ENCODE data around the gene NR1I2. TPM values are rescaled to one million over a fixed set of nuclear protein-coding genes. Genes with fewer than 3 reads are reported as not detected.

NR1I2 gene
- under 1 TPM; 0.50 to 0.69 TPM for total RNA-seq
- polyA plus RNA-seq (ENCODE audit: insufficient read length in 2 of 2): under 1 TPM; 0.33 to 0.43 TPM
- long read RNA-seq, donor 1: 0 reads
- long read RNA-seq, donor 2: 0 reads
- long read RNA-seq, donor 3: 0 reads
- long read RNA-seq, donor 4, partial matches to known transcripts: 19 of 24 reads
- long read RNA-seq, donor 4, other reads (novel, unspliced or antisense): 5 of 24 reads

GRCh38 chr3:119781330-119782198 is at the start of gene NR1I2:
TSS of gene NR1I2 (plus strand) at chr3:119782101.
- no peak within 1 kb of the TSS for H3K27ac ChIP-seq (ENCODE audit: low read depth, low read length)
- no peak for DNase-seq (ENCODE audit: low read depth in 4 of 6, low spot score in 6 of 6)
- no peaks in the 10 kb centered on the region for H3K4me1 ChIP-seq (ENCODE audit: control insufficient read depth, insufficient read depth, low read length)
- H3K27me3 ChIP-seq (ENCODE audit: control insufficient read depth, insufficient read depth, low read length): no peaks in the 10 kb centered on the region
- H3K36me3 ChIP-seq (ENCODE audit: control insufficient read depth, insufficient read depth, low read length): no peaks in the 10 kb centered on the region
- WGBS (ENCODE audit: insufficient coverage): 90% methylated on average over 8 of the region's 10 CpGs
- no peak within 1 kb of the TSS for H3K4me3 ChIP-seq (ENCODE audit: low read depth, low read length)
- peaks cover 2% of the 10 kb centered on the region for H3K9me3 ChIP-seq (ENCODE audit: control insufficient read depth, insufficient read depth, low read length)

- H3K27me3 ChIP-seq (ENCODE audit: control insufficient read depth, insufficient read depth, low read length): no peaks in the 10 kb centered on the region
These were observed 48.1 kb upstream of the NR1I2 start for GRCh38 chr3:119733812-119734211.

GRCh38 chr3:119738741-119739140 is 43.2 kb upstream of the NR1I2 start:
- no peaks in the 10 kb centered on the region for H3K9me3 ChIP-seq (ENCODE audit: control insufficient read depth, insufficient read depth, low read length)
- peaks cover 5% of the 10 kb centered on the region for H3K36me3 ChIP-seq (ENCODE audit: control insufficient read depth, insufficient read depth, low read length)
- no peak overlapping the region for H3K27ac ChIP-seq (ENCODE audit: low read depth, low read length)
- H3K27me3 ChIP-seq (ENCODE audit: control insufficient read depth, insufficient read depth, low read length): no peaks in the 10 kb centered on the region
- H3K4me3 ChIP-seq (ENCODE audit: low read depth, low read length): no peak overlapping the region
- no peaks in the 10 kb centered on the region for H3K4me1 ChIP-seq (ENCODE audit: control insufficient read depth, insufficient read depth, low read length)
- DNase-seq (ENCODE audit: low read depth in 4 of 6, low spot score in 6 of 6): no peak

More at GRCh38 chr3:119733812-119734211, 48.1 kb upstream of the NR1I2 start:
- no peaks in the 10 kb centered on the region for H3K4me1 ChIP-seq (ENCODE audit: control insufficient read depth, insufficient read depth, low read length)
- no peaks in the 10 kb centered on the region for H3K9me3 ChIP-seq (ENCODE audit: control insufficient read depth, insufficient read depth, low read length)
- H3K27ac ChIP-seq (ENCODE audit: low read depth, low read length): no peak overlapping the region
- no peak overlapping the region for H3K4me3 ChIP-seq (ENCODE audit: low read depth, low read length)
- DNase-seq (ENCODE audit: low read depth in 4 of 6, low spot score in 6 of 6): no peak
- 83% methylated on average over 1 of the region's 5 CpGs for WGBS (ENCODE audit: insufficient coverage)
- peaks cover 5% of the 10 kb centered on the region for H3K36me3 ChIP-seq (ENCODE audit: control insufficient read depth, insufficient read depth, low read length)

GRCh38 chr3:119741657-119742590 is 40.0 kb upstream of the NR1I2 start:
- no peak for DNase-seq (ENCODE audit: low read depth in 4 of 6, low spot score in 6 of 6)
- peaks cover 7% of the 10 kb centered on the region for H3K36me3 ChIP-seq (ENCODE audit: control insufficient read depth, insufficient read depth, low read length)
- H3K9me3 ChIP-seq (ENCODE audit: control insufficient read depth, insufficient read depth, low read length): no peaks in the 10 kb centered on the region
- no peak overlapping the region for H3K27ac ChIP-seq (ENCODE audit: low read depth, low read length)
- no peak overlapping the region for H3K4me3 ChIP-seq (ENCODE audit: low read depth, low read length)
- no peaks in the 10 kb centered on the region for H3K4me1 ChIP-seq (ENCODE audit: control insufficient read depth, insufficient read depth, low read length)
- no peaks in the 10 kb centered on the region for H3K27me3 ChIP-seq (ENCODE audit: control insufficient read depth, insufficient read depth, low read length)
- 100% methylated on average over 2 of the region's 5 CpGs for WGBS (ENCODE audit: insufficient coverage)

GRCh38 chr3:119743921-119744320 is 38.0 kb upstream of the NR1I2 start:
- H3K27ac ChIP-seq (ENCODE audit: low read depth, low read length): no peak overlapping the region
- DNase-seq (ENCODE audit: low read depth in 4 of 6, low spot score in 6 of 6): no peak
- H3K4me3 ChIP-seq (ENCODE audit: low read depth, low read length): no peak overlapping the region
- H3K4me1 ChIP-seq (ENCODE audit: control insufficient read depth, insufficient read depth, low read length): no peaks in the 10 kb centered on the region
- WGBS (ENCODE audit: insufficient coverage): 89% methylated on average over 9 of the region's 10 CpGs
- no peaks in the 10 kb centered on the region for H3K9me3 ChIP-seq (ENCODE audit: control insufficient read depth, insufficient read depth, low read length)
- peaks cover 7% of the 10 kb centered on the region for H3K36me3 ChIP-seq (ENCODE audit: control insufficient read depth, insufficient read depth, low read length)
- no peaks in the 10 kb centered on the region for H3K27me3 ChIP-seq (ENCODE audit: control insufficient read depth, insufficient read depth, low read length)

- no peak for DNase-seq (ENCODE audit: low read depth in 4 of 6, low spot score in 6 of 6)
- H3K4me1 ChIP-seq (ENCODE audit: control insufficient read depth, insufficient read depth, low read length): no peaks in the 10 kb centered on the region
- no peaks in the 10 kb centered on the region for H3K27me3 ChIP-seq (ENCODE audit: control insufficient read depth, insufficient read depth, low read length)
- H3K4me3 ChIP-seq (ENCODE audit: low read depth, low read length): no peak overlapping the region
- no peaks in the 10 kb centered on the region for H3K9me3 ChIP-seq (ENCODE audit: control insufficient read depth, insufficient read depth, low read length)
- WGBS (ENCODE audit: insufficient coverage): no CpG with 5 or more reads among the region's 1 CpG
- peaks cover 4% of the 10 kb centered on the region for H3K36me3 ChIP-seq (ENCODE audit: control insufficient read depth, insufficient read depth, low read length)
- no peak overlapping the region for H3K27ac ChIP-seq (ENCODE audit: low read depth, low read length)
These were observed 36.0 kb upstream of the NR1I2 start for GRCh38 chr3:119745942-119746341.

GRCh38 chr3:119746423-119746822 is 35.5 kb upstream of the NR1I2 start:
- H3K36me3 ChIP-seq (ENCODE audit: control insufficient read depth, insufficient read depth, low read length): peaks cover 4% of the 10 kb centered on the region
- no peak overlapping the region for H3K27ac ChIP-seq (ENCODE audit: low read depth, low read length)
- WGBS (ENCODE audit: insufficient coverage): 62% methylated on average over 3 of the region's 3 CpGs
- no peak overlapping the region for H3K4me3 ChIP-seq (ENCODE audit: low read depth, low read length)
- no peak for DNase-seq (ENCODE audit: low read depth in 4 of 6, low spot score in 6 of 6)
- no peaks in the 10 kb centered on the region for H3K27me3 ChIP-seq (ENCODE audit: control insufficient read depth, insufficient read depth, low read length)
- H3K4me1 ChIP-seq (ENCODE audit: control insufficient read depth, insufficient read depth, low read length): no peaks in the 10 kb centered on the region
- no peaks in the 10 kb centered on the region for H3K9me3 ChIP-seq (ENCODE audit: control insufficient read depth, insufficient read depth, low read length)

GRCh38 chr3:119747357-119747756 is 34.5 kb upstream of the NR1I2 start:
- 91% methylated on average over 4 of the region's 4 CpGs for WGBS (ENCODE audit: insufficient coverage)
- H3K27ac ChIP-seq (ENCODE audit: low read depth, low read length): no peak overlapping the region
- peaks cover 4% of the 10 kb centered on the region for H3K36me3 ChIP-seq (ENCODE audit: control insufficient read depth, insufficient read depth, low read length)
- no peak overlapping the region for H3K4me3 ChIP-seq (ENCODE audit: low read depth, low read length)
- DNase-seq (ENCODE audit: low read depth in 4 of 6, low spot score in 6 of 6): no peak
- no peaks in the 10 kb centered on the region for H3K9me3 ChIP-seq (ENCODE audit: control insufficient read depth, insufficient read depth, low read length)
- H3K4me1 ChIP-seq (ENCODE audit: control insufficient read depth, insufficient read depth, low read length): no peaks in the 10 kb centered on the region
- H3K27me3 ChIP-seq (ENCODE audit: control insufficient read depth, insufficient read depth, low read length): no peaks in the 10 kb centered on the region

- peaks cover 4% of the 10 kb centered on the region for H3K9me3 ChIP-seq (ENCODE audit: control insufficient read depth, insufficient read depth, low read length)
- H3K4me3 ChIP-seq (ENCODE audit: low read depth, low read length): no peak overlapping the region
- H3K27me3 ChIP-seq (ENCODE audit: control insufficient read depth, insufficient read depth, low read length): no peaks in the 10 kb centered on the region
- H3K4me1 ChIP-seq (ENCODE audit: control insufficient read depth, insufficient read depth, low read length): no peaks in the 10 kb centered on the region
- H3K36me3 ChIP-seq (ENCODE audit: control insufficient read depth, insufficient read depth, low read length): peaks cover 2% of the 10 kb centered on the region
- no CpG with 5 or more reads among the region's 1 CpG for WGBS (ENCODE audit: insufficient coverage)
- no peak overlapping the region for H3K27ac ChIP-seq (ENCODE audit: low read depth, low read length)
- no peak for DNase-seq (ENCODE audit: low read depth in 4 of 6, low spot score in 6 of 6)
These were observed 32.9 kb upstream of the NR1I2 start for GRCh38 chr3:119748991-119749390.
